CD4-positive, alpha-beta T cell treated with Interferon alpha-2 for 1 hour (primary cell): ENCODE measurements around the gene SIDT1.

ENCODE experiments used
- DNase-seq, 2 donors: peaks; one replicate each; pipeline ENCODE4 v3.0.0-alpha.2; 2020 to 2022

SIDT1 gene

GRCh38 chr3:113531826-113532697 is at the start of gene SIDT1:
SIDT1 (plus strand) TSS chr3:113532555; CDS start chr3:113533022, 467 bp downstream.
- DNase-seq = peak; percentile 77 to 84

DNA sequence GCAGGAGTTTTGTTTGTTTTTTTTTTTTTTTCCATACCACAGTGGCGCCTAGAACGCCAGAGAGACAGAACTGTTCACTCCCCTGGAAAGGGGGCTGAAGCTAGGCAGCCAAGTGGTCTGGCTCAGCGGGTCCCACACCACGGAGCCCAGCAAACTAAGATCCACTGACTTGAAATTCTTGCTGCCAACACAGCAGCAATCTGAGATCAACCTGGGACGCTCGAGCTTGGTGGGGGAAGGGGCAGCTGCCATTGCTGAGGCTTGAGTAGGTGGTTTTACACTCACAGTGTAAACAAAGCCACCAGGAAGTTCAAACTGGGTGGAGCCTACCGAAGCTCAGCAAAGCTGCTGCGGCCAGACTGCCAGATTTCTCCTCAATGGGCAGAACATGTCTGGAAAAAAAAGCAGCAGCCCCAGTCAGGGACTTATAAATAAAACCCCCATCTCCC is 47.2 kb upstream of the SIDT1 start:
- DNase-seq = peak; percentile 27 to 57

- peak; percentile 38 to 66 for DNase-seq
These were observed 37.3 kb upstream of the SIDT1 start for GRCh38 chr3:113495035-113495434.

DNA sequence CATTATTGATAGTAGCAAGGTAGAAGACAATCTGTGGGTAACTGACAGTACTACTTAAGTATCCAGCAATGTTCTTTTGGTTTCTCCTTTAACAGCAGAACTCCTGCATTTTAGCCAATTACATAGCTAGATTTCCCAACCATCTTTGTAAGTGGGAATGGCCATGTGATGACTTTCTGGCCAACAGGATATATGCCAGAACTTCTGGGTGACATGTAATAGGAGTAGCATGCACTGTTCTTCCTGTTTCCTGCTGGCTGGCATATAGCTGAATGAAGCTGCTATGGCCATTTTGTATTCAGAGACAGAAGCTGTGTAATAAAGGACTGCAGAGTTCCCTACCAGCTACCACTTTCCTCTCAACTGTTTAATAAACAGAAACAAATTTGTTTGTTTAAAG is 35.4 kb upstream of the SIDT1 start:
- DNase-seq = no peak

GRCh38 chr3:113498221-113499005 is 33.9 kb upstream of the SIDT1 start:
- no peak for DNase-seq

DNA sequence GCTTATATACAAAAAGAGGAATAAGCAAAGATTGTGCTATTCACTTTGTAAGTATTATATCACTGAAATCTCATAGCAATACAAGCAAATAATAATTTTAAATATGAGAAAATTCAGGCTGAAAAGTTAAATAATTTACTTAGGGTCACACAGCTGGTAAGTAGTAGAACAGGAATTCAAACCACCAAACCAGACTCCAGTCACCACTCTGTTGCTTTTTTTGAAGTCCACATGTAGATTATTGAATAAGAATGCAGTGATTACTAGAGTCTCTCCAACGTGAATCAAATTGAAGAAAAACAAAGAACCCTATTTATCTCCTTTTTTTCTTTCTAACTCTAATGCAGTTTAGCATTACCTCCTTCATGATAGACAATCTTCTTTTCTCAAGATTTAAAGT is 33.3 kb upstream of the SIDT1 start:
- DNase-seq = no peak

- no peak for DNase-seq
These were observed 30.8 kb upstream of the SIDT1 start for GRCh38 chr3:113501597-113501996.

DNA sequence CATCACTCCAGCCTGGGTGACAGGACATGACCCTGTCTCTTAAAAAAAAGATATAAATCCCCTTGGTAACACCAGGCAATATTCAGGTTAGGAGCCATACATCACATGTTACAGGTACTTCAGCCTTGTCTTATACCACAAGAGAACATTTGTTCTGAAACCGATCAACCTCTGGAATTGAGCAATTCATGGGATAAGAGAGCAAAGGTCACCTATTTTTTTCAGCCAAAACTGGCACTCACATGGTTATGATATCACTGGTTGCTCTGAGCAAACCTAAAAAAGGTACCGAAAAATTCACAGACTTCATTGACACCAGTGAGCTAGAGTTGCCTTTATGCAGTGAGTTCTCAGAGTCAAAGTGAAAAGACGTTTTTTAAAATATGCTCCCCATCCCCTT is 26.5 kb upstream of the SIDT1 start:
- DNase-seq = no peak

GRCh38 chr3:113507501-113508067 is 24.8 kb upstream of the SIDT1 start:
- DNase-seq = no peak

DNA sequence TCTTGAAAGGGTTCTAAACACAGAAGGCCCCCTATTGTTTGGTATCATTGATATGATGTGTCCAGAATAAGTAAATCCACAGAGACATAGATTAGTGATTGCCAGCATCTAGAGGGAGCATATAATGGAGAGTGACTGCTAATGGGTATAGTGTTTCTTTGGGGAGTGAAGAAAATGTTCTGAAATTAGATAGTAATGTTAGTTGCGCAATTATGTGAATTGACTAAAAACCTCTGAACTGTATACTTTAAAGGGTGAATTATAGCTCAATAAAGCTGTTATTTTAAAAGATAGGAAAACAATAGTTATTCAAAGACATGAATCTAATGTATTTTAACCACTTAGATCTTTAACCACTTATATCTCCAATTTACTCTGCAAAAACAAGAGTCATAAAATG is 23.4 kb upstream of the SIDT1 start:
- no peak for DNase-seq

- DNase-seq = no peak
These were observed 18.0 kb upstream of the SIDT1 start for GRCh38 chr3:113514265-113514769.

DNA sequence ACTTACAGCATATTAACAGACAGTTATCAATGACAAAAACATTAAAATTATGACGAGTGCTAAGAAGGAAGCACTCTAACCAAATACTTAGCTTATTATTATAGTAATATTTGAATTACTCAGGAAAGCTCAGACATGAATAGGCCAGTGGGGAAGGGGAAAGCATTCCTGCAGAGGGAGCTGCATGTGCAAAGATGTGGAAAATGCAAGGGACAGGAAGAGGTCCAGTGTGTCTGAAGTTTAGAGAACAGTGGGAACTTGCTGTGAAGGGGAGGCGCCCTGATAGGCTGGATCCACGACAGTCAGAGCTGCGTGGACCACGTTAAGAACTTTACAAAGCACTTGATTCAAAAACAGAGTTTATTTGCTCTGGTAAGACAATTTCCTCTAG is 16.2 kb upstream of the SIDT1 start:
- no peak for DNase-seq

DNA sequence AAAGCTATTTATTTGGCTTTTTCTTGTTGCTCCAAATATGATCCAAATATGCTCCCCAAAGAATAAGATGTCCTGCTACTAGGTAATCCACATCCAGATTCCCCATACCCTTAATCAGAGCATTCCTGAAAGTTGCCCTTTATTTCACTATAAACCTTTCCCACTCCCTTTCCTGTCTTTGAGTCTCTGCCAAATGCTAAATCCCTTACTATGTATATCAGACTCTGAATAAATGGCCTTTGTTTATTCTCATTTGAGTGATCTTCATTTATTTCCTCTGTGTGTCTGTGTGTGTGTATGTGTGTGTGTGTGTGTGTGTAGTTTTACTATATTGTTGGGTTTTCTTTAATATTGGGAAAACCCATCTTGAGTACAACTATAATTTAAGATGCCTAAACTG is 10.4 kb upstream of the SIDT1 start:
- DNase-seq = no peak

GRCh38 chr3:113523241-113523640 is 9.1 kb upstream of the SIDT1 start:
- DNase-seq = no peak

GRCh38 chr3:113532698-113533533 is 561 bp downstream of the SIDT1 start:
- peak in 1 of 2 donors; percentile 53 for DNase-seq

DNA sequence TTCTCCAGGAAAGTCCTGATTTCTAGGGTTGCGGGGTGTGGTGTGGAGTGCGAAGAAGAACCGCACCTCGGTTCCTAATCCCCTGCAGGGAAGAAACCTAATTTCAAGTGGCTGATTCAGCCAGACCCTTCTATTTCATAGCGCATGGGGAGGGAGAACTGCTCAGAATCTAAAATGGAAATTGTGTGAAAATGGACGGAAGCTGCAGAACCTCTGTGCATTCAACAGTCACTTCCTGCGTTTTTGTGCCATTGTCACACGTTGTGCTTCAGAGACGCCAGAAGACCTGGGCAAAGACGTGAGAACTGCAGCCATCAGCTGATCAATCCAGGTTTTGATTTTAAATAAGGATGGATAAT is 1.2 kb downstream of the SIDT1 start:
- peak; percentile 37 to 69 for DNase-seq

DNA sequence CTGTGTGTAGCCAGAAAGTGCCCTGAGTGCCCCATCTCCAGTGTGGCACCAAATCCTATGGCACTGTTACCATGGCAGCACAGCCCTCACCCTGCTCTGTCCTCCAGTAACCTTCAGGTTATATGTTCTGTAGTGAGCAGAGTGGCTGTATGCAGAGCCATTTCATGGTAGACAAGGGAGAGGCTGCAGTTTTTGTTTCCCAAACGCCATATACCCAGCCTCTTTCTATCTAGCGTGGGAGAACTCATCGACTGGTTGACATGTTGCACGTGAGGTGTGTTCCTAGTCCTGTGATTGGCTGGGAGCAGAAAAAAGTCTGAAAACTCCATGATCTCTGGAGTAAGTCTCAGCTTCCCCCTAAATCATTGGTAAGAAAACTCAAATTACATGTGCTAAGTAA is 2.0 kb downstream of the SIDT1 start:
- peak in 1 of 2 donors; percentile 47 for DNase-seq

DNA sequence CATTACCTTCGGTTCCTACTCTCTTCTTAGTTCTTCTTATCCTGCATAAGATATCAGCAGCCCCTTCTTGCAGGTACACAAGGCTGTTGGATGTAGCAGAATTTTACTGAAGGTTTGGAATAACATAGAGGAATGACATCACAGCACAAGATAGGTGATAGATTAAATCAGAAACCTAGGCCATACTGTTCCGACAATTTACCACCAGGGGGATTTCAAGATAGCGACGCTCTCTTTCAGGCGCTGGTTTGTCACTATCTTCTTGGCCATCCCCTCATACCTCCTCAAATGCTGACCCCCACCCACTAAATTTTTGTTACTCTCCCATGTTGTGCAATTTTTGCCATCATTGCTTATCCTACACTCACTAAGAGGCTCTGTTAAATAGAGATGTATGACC is 3.5 kb downstream of the SIDT1 start:
- DNase-seq = peak in 1 of 2 donors; percentile 31

- no peak for DNase-seq
These were observed 4.3 kb downstream of the SIDT1 start for GRCh38 chr3:113536627-113537101.

- DNase-seq = no peak
These were observed 4.8 kb downstream of the SIDT1 start for GRCh38 chr3:113537155-113537554.

GRCh38 chr3:113541519-113541918 is 9.2 kb downstream of the SIDT1 start:
- no peak for DNase-seq

DNA sequence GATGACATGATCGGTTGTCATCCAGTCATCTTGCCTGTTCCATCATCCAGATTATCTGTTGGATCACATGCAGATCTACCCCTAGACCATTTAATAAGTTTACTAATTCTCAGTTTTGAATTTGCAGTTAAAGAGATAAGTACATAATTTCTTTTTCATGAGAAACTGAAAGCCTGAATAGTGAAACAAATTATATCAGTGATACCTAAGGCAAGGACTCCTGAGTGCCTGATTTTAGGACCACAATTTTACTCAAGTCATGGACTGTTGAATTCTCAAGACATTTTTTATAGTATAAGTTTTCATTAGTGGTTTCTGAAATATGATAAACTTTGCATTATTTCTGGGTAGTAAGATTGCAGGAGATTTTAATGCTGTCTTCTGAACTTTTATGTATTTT is 13.2 kb downstream of the SIDT1 start:
- DNase-seq = no peak
